Stimulated activated CD4-positive, alpha-beta T cell treated with anti-CD3 and anti-CD28 coated beads, Interleukin-15, amount 100 ng/mL, for 48 hours (primary cell): ENCODE results near the gene SLC7A6OS.
"Not testable (repeated sequence)": the region's sequence is repeated elsewhere in the genome, so short reads cannot be mapped to it uniquely, and the experiment has no call there.

ENCODE experiments used
- DNase-seq, 2 donors: peaks; one replicate each; pipeline ENCODE4 v3.0.0-alpha.2; 2020; ENCODE audit warnings: low read depth in 2 of 2

The SLC7A6OS gene

GRCh38 chr16:68298907-68299561 is 11.7 kb downstream of the SLC7A6OS start:
- no peak for DNase-seq

GRCh38 chr16:68298312-68298711 is 12.4 kb downstream of the SLC7A6OS start:
- no peak for DNase-seq

GRCh38 chr16:68297908-68298307 is 12.8 kb downstream of the SLC7A6OS start:
- no peak for DNase-seq

GRCh38 chr16:68296693-68297092 is 14.1 kb downstream of the SLC7A6OS start:
- no peak for DNase-seq

- DNase-seq = no peak
Observed at GRCh38 chr16:68296291-68296690, 14.5 kb downstream of the SLC7A6OS start.

GRCh38 chr16:68292425-68292824 is 18.3 kb downstream of the SLC7A6OS start:
- no peak for DNase-seq

- no peak for DNase-seq
Observed at GRCh38 chr16:68291227-68291626, 19.5 kb downstream of the SLC7A6OS start.

GRCh38 chr16:68290450-68290849 is 20.3 kb downstream of the SLC7A6OS start:
- DNase-seq = no peak

GRCh38 chr16:68289621-68290329 is 21.0 kb downstream of the SLC7A6OS start:
- peak; percentile 56 to 58 for DNase-seq

- no peak for DNase-seq
Observed at GRCh38 chr16:68289202-68289601, 21.5 kb downstream of the SLC7A6OS start.

- DNase-seq = not testable (repeated sequence)
Observed at GRCh38 chr16:68288796-68289195, 21.9 kb downstream of the SLC7A6OS start.

GRCh38 chr16:68288252-68288650 is 22.5 kb downstream of the SLC7A6OS start:
- DNase-seq = no peak

GRCh38 chr16:68287276-68288251 is 23.2 kb downstream of the SLC7A6OS start:
- DNase-seq = no peak

- DNase-seq = no peak
Observed at GRCh38 chr16:68286153-68287074, 24.3 kb downstream of the SLC7A6OS start.

- DNase-seq = no peak
Observed at GRCh38 chr16:68285683-68286082, 25.1 kb downstream of the SLC7A6OS start.

- no peak for DNase-seq
Observed at GRCh38 chr16:68284847-68285246, 25.9 kb downstream of the SLC7A6OS start.

- no peak for DNase-seq
Observed at GRCh38 chr16:68283801-68284598, 26.7 kb downstream of the SLC7A6OS start.

GRCh38 chr16:68283346-68283745 is 27.4 kb downstream of the SLC7A6OS start:
- DNase-seq = no peak

- DNase-seq = no peak
Observed at GRCh38 chr16:68282064-68282452, 28.7 kb downstream of the SLC7A6OS start.

GRCh38 chr16:68281368-68282063 is 29.2 kb downstream of the SLC7A6OS start:
- DNase-seq = no peak
